IMR-90 (cell line): Measurements from ENCODE around the gene CASK. TPM values are rescaled to one million over a fixed set of nuclear protein-coding genes. Genes with fewer than 3 reads are reported as not detected.

ENCODE experiments used
- ATAC-seq: fragments of 200-7000 bp; cut with Tn5 transposase; 2 replicates; pipeline ENCODE4 v1.9.1; 2020; ENCODE audit warnings: low read depth, mild to moderate bottlenecking, moderate library complexity
- BruUV-seq: library from RNA; stranded (reverse); fragments of 400-500 nt; replicated peaks from 2 replicates; lab custom pipeline; 2021; lab: Mats Ljungman, UMichigan
- CTCF ChIA-PET: fragments of 300-600 bp; formaldehyde crosslinking; extraction: SDS; loops from one replicate; lab custom pipeline; 2021; ENCODE audit warnings: antibody characterized with exemption; lab: Yijun Ruan, JAX
- POLR2A ChIA-PET: fragments of 300-600 bp; sonication (Branson Sonifier 250); formaldehyde crosslinking; loops from one replicate; lab custom pipeline; 2022; ENCODE audit warnings: antibody characterized with exemption; ENCODE audit not compliant: unreplicated experiment; lab: Charles Lee
- DNase-seq: peaks from one replicate; pipeline ENCODE4 v3.0.0; 2013
- H2AFZ ChIP-seq: replicated peaks from 2 replicates; pipeline ENCODE3; 2013; ENCODE audit warnings: low read length, mild to moderate bottlenecking; ENCODE audit not compliant: poor library complexity
- H2AK5ac ChIP-seq: 2 replicates; pipeline ENCODE4 v1.6.1; 2013; ENCODE audit warnings: low read depth, low read length, inconsistent platforms
- H2AK9ac ChIP-seq: replicated peaks from 2 replicates; pipeline ENCODE3; 2013; ENCODE audit warnings: mild to moderate bottlenecking, low read depth, low read length, moderate library complexity; ENCODE audit not compliant: poor library complexity
- H2BK120ac ChIP-seq: 2 replicates; pipeline ENCODE4 v1.6.1; 2013; ENCODE audit warnings: low read depth, low read length, inconsistent platforms
- H2BK15ac ChIP-seq: 3 replicates; pipeline ENCODE4 v1.6.1; 2013; ENCODE audit warnings: low read depth, low read length, inconsistent platforms
- H2BK20ac ChIP-seq: 2 replicates; pipeline ENCODE4 v1.6.1; 2013; ENCODE audit warnings: low read depth, mild to moderate bottlenecking, inconsistent platforms, low read length, moderate library complexity
- H2BK5ac ChIP-seq: 2 replicates; pipeline ENCODE4 v1.6.1; 2013; ENCODE audit warnings: mild to moderate bottlenecking, low read depth, low read length, inconsistent platforms; ENCODE audit not compliant: poor library complexity, severe bottlenecking
- H3K14ac ChIP-seq: replicated peaks from 2 replicates; pipeline ENCODE4 v1.6.1; 2013; ENCODE audit warnings: low read depth, low read length, inconsistent platforms
- H3K18ac ChIP-seq: 2 replicates; pipeline ENCODE4 v1.6.1; 2013; ENCODE audit warnings: low read depth, low read length, control low read depth
- H3K23ac ChIP-seq: 2 replicates; pipeline ENCODE4 v1.6.1; 2013; ENCODE audit warnings: low read depth, low read length, inconsistent platforms
- H3K27ac ChIP-seq: 2 replicates; pipeline ENCODE4 v1.5.1; 2013; ENCODE audit warnings: mild to moderate bottlenecking, control low read depth, low read length; ENCODE audit not compliant: insufficient read depth
- H3K27me3 ChIP-seq: 2 replicates; pipeline ENCODE4 v1.6.1; 2013; ENCODE audit warnings: low read length; ENCODE audit not compliant: control insufficient read depth, insufficient read depth
- H3K36me3 ChIP-seq: 2 replicates; pipeline ENCODE4 v1.6.1; 2013; ENCODE audit warnings: low read length, mixed read lengths; ENCODE audit not compliant: control insufficient read depth, insufficient read depth
- H3K4ac ChIP-seq: 2 replicates; pipeline ENCODE4 v1.6.1; 2013; ENCODE audit warnings: low read depth, low read length, inconsistent platforms
- H3K4me1 ChIP-seq: 2 replicates; pipeline ENCODE4 v1.6.1; 2013; ENCODE audit warnings: low read length, mixed read lengths; ENCODE audit not compliant: control insufficient read depth, insufficient read depth
- H3K4me2 ChIP-seq: 2 replicates; pipeline ENCODE4 v1.6.1; 2013; ENCODE audit warnings: low read depth, mild to moderate bottlenecking, control low read depth, low read length, moderate library complexity
- H3K4me3 ChIP-seq: 2 replicates; pipeline ENCODE4 v1.5.1; 2013; ENCODE audit warnings: low read depth, mild to moderate bottlenecking, control low read depth, low read length, moderate library complexity; ENCODE audit not compliant: insufficient read depth
- H3K56ac ChIP-seq: 2 replicates; pipeline ENCODE4 v1.6.1; 2013; ENCODE audit warnings: low read length, inconsistent platforms; ENCODE audit not compliant: insufficient read depth; ENCODE audit errors: extremely low read depth
- H3K79me1 ChIP-seq, 2 experiments: 2 replicates each; pipeline ENCODE4 v1.6.1; 2013; ENCODE audit warnings: low read length in 2 of 2, inconsistent platforms in 1 of 2, low read depth in 1 of 2
- H3K9ac ChIP-seq: 2 replicates; pipeline ENCODE4 v1.6.1; 2013; ENCODE audit warnings: low read depth, low read length, control low read depth
- H3K9me1 ChIP-seq: 2 replicates; pipeline ENCODE4 v1.6.1; 2013; ENCODE audit warnings: low read length, inconsistent platforms; ENCODE audit not compliant: insufficient read depth
- H3K9me3 ChIP-seq: 2 replicates; pipeline ENCODE4 v1.6.1; 2013; ENCODE audit warnings: low read length; ENCODE audit not compliant: control insufficient read depth, insufficient read depth
- H4K20me1 ChIP-seq: 2 replicates; pipeline ENCODE4 v1.6.1; 2013; ENCODE audit warnings: low read length, inconsistent platforms; ENCODE audit not compliant: insufficient read depth
- H4K5ac ChIP-seq: 2 replicates; pipeline ENCODE4 v1.6.1; 2013; ENCODE audit warnings: mild to moderate bottlenecking, low read depth, low read length, control low read depth
- H4K8ac ChIP-seq, 2 experiments: 2 replicates each; pipeline ENCODE4 v1.6.1; 2013; ENCODE audit warnings: low read depth in 2 of 2, low read length in 2 of 2, control low read depth in 1 of 2, inconsistent platforms in 1 of 2
- H4K91ac ChIP-seq: 2 replicates; pipeline ENCODE4 v1.6.1; 2013; ENCODE audit warnings: low read depth, low read length, inconsistent platforms; ENCODE audit not compliant: insufficient read depth
- CHD1 ChIP-seq: IDR thresholded peaks from 2 replicates; pipeline ENCODE4 v1.6.1; 2012; ENCODE audit warnings: low read depth, low read length, improper control_type of control experiment
- ELK1 ChIP-seq: fragments of 150-350 bp; IDR thresholded peaks from 2 replicates; pipeline ENCODE4 v1.6.1; 2016; ENCODE audit warnings: low read depth, mild to moderate bottlenecking, low read length, moderate library complexity, borderline replicate concordance
- FOS ChIP-seq: fragments of 150-350 bp; IDR thresholded peaks from 2 replicates; pipeline ENCODE4 v1.6.1; 2016; ENCODE audit warnings: low read depth, low read length
- MAFK ChIP-seq: IDR thresholded peaks from 2 replicates; pipeline ENCODE4 v1.6.1; 2012; ENCODE audit warnings: low read depth, low read length, improper control_type of control experiment
- MAZ ChIP-seq: IDR thresholded peaks from 2 replicates; pipeline ENCODE4 v1.6.1; 2012; ENCODE audit warnings: low read depth, mild to moderate bottlenecking, low read length, improper control_type of control experiment, moderate library complexity, borderline replicate concordance
- MXI1 ChIP-seq: IDR thresholded peaks from 2 replicates; pipeline ENCODE4 v1.6.1; 2012; ENCODE audit warnings: low read depth, mild to moderate bottlenecking, low read length, moderate library complexity, borderline replicate concordance
- NFE2L2 ChIP-seq: fragments of 150-350 bp; IDR thresholded peaks from 2 replicates; pipeline ENCODE4 v1.6.1; 2016; ENCODE audit warnings: low read depth, mild to moderate bottlenecking, low read length
- POLR2A ChIP-seq: IDR thresholded peaks from 2 replicates; pipeline ENCODE4 v1.6.1; 2012; ENCODE audit warnings: mild to moderate bottlenecking, low read depth, low read length
- RAD21 ChIP-seq: IDR thresholded peaks from 2 replicates; pipeline ENCODE4 v1.6.1; 2012; ENCODE audit warnings: low read length, improper control_type of control experiment
- RFX5 ChIP-seq: IDR thresholded peaks from 2 replicates; pipeline ENCODE4 v1.8.0; 2012; ENCODE audit warnings: low read depth, mild to moderate bottlenecking, low read length, moderate library complexity
- WGBS, 2 experiments: methylation state at CpG; one replicate each; pipeline versions ENCODE4 v1.1.5 to v1.1.7; 2013; ENCODE audit warnings: missing lambda C conversion rate in 2 of 2; ENCODE audit not compliant: insufficient read length in 1 of 2; ENCODE audit errors: extremely low coverage in 2 of 2; 5-methylcytosine and 5-hydroxymethylcytosine counted together
- dilution Hi-C: fragments of 300-500 bp; cut with HindIII; formaldehyde crosslinking; loops from one replicate; pipeline ENCODE4 v1.14.3; 2018; ENCODE audit warnings: low sequenced_read_pairs; ENCODE audit not compliant: unreplicated experiment
- in situ Hi-C: fragments of 300-500 bp; cut with MboI; formaldehyde crosslinking; loops from 3 replicates; pipeline ENCODE4 v1.14.3; 2019; ENCODE audit warnings: low sequenced_read_pairs, inconsistent platforms, mixed read lengths
- intact Hi-C: fragments of 100-400 bp; cut with micrococcal nuclease; formaldehyde crosslinking; loops from 2 replicates; pipeline ENCODE4 v1.10.0; 2022
- polyA plus RNA-seq, 3 experiments: library from polyadenylated mRNA; depleted of rRNA; stranded (reverse); fragments of >200 nt; gene quantifications; 2 replicates each; pipeline ENCODE4 v1.2.3, GENCODE V29; 2012; ENCODE audit warnings: low replicate concordance in 1 of 3
- total RNA-seq: library from RNA; depleted of rRNA; stranded (reverse); fragments of >200 nt; gene quantifications from 2 replicates; pipeline ENCODE4 v1.2.3, GENCODE V29; 2012

The CASK gene
- total and polyA plus RNA-seq, 2 of the 4 experiments (the other 2 are of a cell fraction), result 9.4 to 17.7 TPM

GRCh38 chrX:41588271-41588670, 335.1 kb downstream of the CASK start:
- no peaks in the 10 kb centered on the region for H3K4me1 ChIP-seq
- no peak overlapping the region for H3K4me3 ChIP-seq
- H3K27me3 ChIP-seq, result peaks cover 6% of the 10 kb centered on the region
- no peak overlapping the region for H2AK5ac ChIP-seq
- H2AK9ac ChIP-seq, result no peak overlapping the region
- H3K36me3 ChIP-seq, result no peaks in the 10 kb centered on the region
- ATAC-seq (no peak), DNase-seq (no peak)
- no peak overlapping the region for H2BK5ac ChIP-seq
- in situ Hi-C loops, result no loop called here
- intact Hi-C loops, result no loop called here
- no peak overlapping the region for H3K4me2 ChIP-seq
- H3K9me1 ChIP-seq, result no peaks in the 10 kb centered on the region
- CTCF ChIA-PET, result no interaction called here
- no peaks in the 10 kb centered on the region for H4K20me1 ChIP-seq
- no peak overlapping the region for H4K5ac ChIP-seq
- no peak overlapping the region for H3K56ac ChIP-seq
- H3K79me1 ChIP-seq, result no peaks in the 10 kb centered on the region
- H3K14ac ChIP-seq, result no peak overlapping the region
- no peak overlapping the region for H3K23ac ChIP-seq
- H3K4ac ChIP-seq, result no peak overlapping the region
- BruUV-seq, result no TSS peak
- H4K8ac ChIP-seq, result no peak overlapping the region
- H3K9me3 ChIP-seq, result no peaks in the 10 kb centered on the region
- no peak overlapping the region for H3K9ac ChIP-seq
- H2BK15ac ChIP-seq, result no peak overlapping the region
- POLR2A ChIA-PET, result no interaction called here
- no peak overlapping the region for H2BK120ac ChIP-seq
- H3K18ac ChIP-seq, result no peak overlapping the region
- H3K27ac ChIP-seq, result no peak overlapping the region
- no peak overlapping the region for H4K91ac ChIP-seq
- TF ChIP-seq MAFK, result no peak
- no peak for TF ChIP-seq MAZ
- no peak for TF ChIP-seq FOS
- no peak for TF ChIP-seq RFX5
- no peak for TF ChIP-seq RAD21
- no peak for TF ChIP-seq NFE2L2
- no peak for TF ChIP-seq CHD1
- TF ChIP-seq POLR2A, result no peak
- no peak for TF ChIP-seq ELK1
- TF ChIP-seq MXI1, result no peak
- H2AFZ ChIP-seq, result no peak overlapping the region
- dilution Hi-C loops, result no loop called here
- no CpG with 5 or more reads among the region's 4 CpGs for WGBS, 2 experiments
- H2BK20ac ChIP-seq, result no peak overlapping the region
